ENCODE data around the gene NF1.
A peak's percentile ranks its signal among the peaks of the same experiment; 100 is the strongest.
"Not testable (repeated sequence)": the region's sequence is repeated elsewhere in the genome, so short reads cannot be mapped to it uniquely, and the experiment has no call there.

Gene NF1

GRCh38 chr17:31079731-31080130, 15.0 kb upstream of the NF1 start:
- no peak for DNase-seq

- DNase-seq: no peak
Measured at GRCh38 chr17:31085563-31085962, 9.2 kb upstream of the NF1 start.

- DNase-seq: no peak
Measured at GRCh38 chr17:31089471-31089870, 5.3 kb upstream of the NF1 start.

GRCh38 chr17:31090650-31091049, 4.1 kb upstream of the NF1 start:
- not testable (repeated sequence) for DNase-seq

GRCh38 chr17:31092475-31093064, 2.2 kb upstream of the NF1 start:
- DNase-seq: no peak

- no peak for DNase-seq
Measured at GRCh38 chr17:31093866-31094599, 744 bp upstream of the NF1 start.

GRCh38 chr17:31095236-31096105, 694 bp downstream of the NF1 start:
- peak; percentile 44 for DNase-seq

GRCh38 chr17:31096106-31096436, 1.3 kb downstream of the NF1 start:
- DNase-seq: no peak

- DNase-seq: no peak
Measured at GRCh38 chr17:31099016-31099415, 4.2 kb downstream of the NF1 start.

GRCh38 chr17:31100840-31101459, 6.2 kb downstream of the NF1 start:
- DNase-seq: no peak

GRCh38 chr17:31101943-31102342, 7.2 kb downstream of the NF1 start:
- DNase-seq: no peak

GRCh38 chr17:31105991-31106390, 11.2 kb downstream of the NF1 start:
- no peak for DNase-seq

GRCh38 chr17:31111183-31111582, 16.4 kb downstream of the NF1 start:
- no peak for DNase-seq

GRCh38 chr17:31112001-31112661, 17.4 kb downstream of the NF1 start:
- DNase-seq: no peak

GRCh38 chr17:31113368-31113767, 18.6 kb downstream of the NF1 start:
- not testable (repeated sequence) for DNase-seq

- no peak for DNase-seq
Measured at GRCh38 chr17:31113939-31114338, 19.2 kb downstream of the NF1 start.

GRCh38 chr17:31114956-31115555, 20.3 kb downstream of the NF1 start:
- DNase-seq: no peak

- DNase-seq: no peak
Measured at GRCh38 chr17:31116167-31116566, 21.4 kb downstream of the NF1 start.

- no peak for DNase-seq
Measured at GRCh38 chr17:31122746-31123145, 28.0 kb downstream of the NF1 start.

GRCh38 chr17:31126318-31126717, 31.5 kb downstream of the NF1 start:
- DNase-seq: no peak

GRCh38 chr17:31128241-31128640, 33.5 kb downstream of the NF1 start:
- no peak for DNase-seq

Data from KG1 (cell line).